GM23338 (cell line): ENCODE measurements around the gene HMGCS1. TPM values are rescaled to one million over a fixed set of nuclear protein-coding genes. Genes with fewer than 3 reads are reported as not detected.

Source experiments
- ATAC-seq: fragments of 200-7000 bp; cut with Tn5 transposase; 3 replicates; pipeline ENCODE4 v1.9.1; 2020
- DNase-seq: peaks from one replicate; pipeline ENCODE4 v3.0.0-alpha.2; 2015; ENCODE audit warnings: low spot score
- H2AFZ ChIP-seq: fragments of 200-600 bp; sonication (generic); 2 replicates; pipeline ENCODE4 v1.8.0; 2016; ENCODE audit warnings: antibody characterized with exemption, mild to moderate bottlenecking, moderate library complexity
- H3F3A ChIP-seq: fragments of 200-600 bp; sonication (generic); replicated peaks from 2 replicates; pipeline ENCODE4 v1.8.0; 2017; ENCODE audit warnings: antibody characterized with exemption, mixed run types, low read depth
- H3K27ac ChIP-seq: fragments of 200-600 bp; sonication (generic); 2 replicates; pipeline ENCODE4 v1.6.1; 2016; ENCODE audit warnings: low read depth
- H3K27me3 ChIP-seq: fragments of 200-600 bp; sonication (generic); 2 replicates; pipeline ENCODE4 v1.8.0; 2016; ENCODE audit warnings: mild to moderate bottlenecking, mixed run types, moderate library complexity; ENCODE audit not compliant: insufficient read depth
- H3K36me3 ChIP-seq: fragments of 200-600 bp; sonication (generic); 2 replicates; pipeline ENCODE4 v1.8.0; 2016; ENCODE audit warnings: mild to moderate bottlenecking; ENCODE audit not compliant: insufficient read depth
- H3K4me1 ChIP-seq: fragments of 200-600 bp; sonication (generic); 2 replicates; pipeline ENCODE4 v1.8.0; 2016; ENCODE audit warnings: mild to moderate bottlenecking, moderate library complexity; ENCODE audit not compliant: insufficient read depth
- H3K4me2 ChIP-seq: fragments of 200-600 bp; sonication (generic); 2 replicates; pipeline ENCODE4 v1.7.1; 2017; ENCODE audit warnings: mixed run types
- H3K4me3 ChIP-seq: fragments of 200-600 bp; sonication (generic); 2 replicates; pipeline ENCODE4 v1.6.1; 2016; ENCODE audit warnings: mixed run types
- H3K79me2 ChIP-seq: fragments of 200-600 bp; sonication (generic); replicated peaks from 2 replicates; pipeline ENCODE4 v1.8.0; 2017; ENCODE audit warnings: mild to moderate bottlenecking; ENCODE audit not compliant: insufficient read depth
- H3K9me2 ChIP-seq: fragments of 200-600 bp; sonication (generic); 2 replicates; pipeline ENCODE4 v1.8.0; 2017; ENCODE audit not compliant: insufficient read depth
- H4K20me1 ChIP-seq: fragments of 200-600 bp; sonication (generic); replicated peaks from 2 replicates; pipeline ENCODE4 v1.8.0; 2017; ENCODE audit warnings: mild to moderate bottlenecking; ENCODE audit not compliant: insufficient read depth
- H3K27ac Mint-ChIP-seq: 2 replicates; pipeline ENCODE4 v1.8.0; 2020; ENCODE audit warnings: inconsistent platforms, mild to moderate bottlenecking, moderate library complexity, mixed read lengths
- H3K27me3 Mint-ChIP-seq: 3 replicates; pipeline ENCODE4 v1.8.0; 2022; ENCODE audit warnings: low read depth, mild to moderate bottlenecking, moderate library complexity, mixed read lengths, inconsistent platforms; ENCODE audit not compliant: insufficient read depth, poor library complexity
- H3K36me3 Mint-ChIP-seq: 3 replicates; pipeline ENCODE4 v1.8.0; 2021; ENCODE audit warnings: low read depth, mild to moderate bottlenecking, inconsistent platforms, moderate library complexity, mixed read lengths
- H3K4me1 Mint-ChIP-seq: 3 replicates; pipeline ENCODE4 v1.8.0; 2020; ENCODE audit warnings: mild to moderate bottlenecking, inconsistent platforms, mixed read lengths
- H3K4me3 Mint-ChIP-seq: 3 replicates; pipeline ENCODE4 v1.8.0; 2021; ENCODE audit warnings: moderate library complexity, mild to moderate bottlenecking, inconsistent platforms, mixed read lengths
- H3K9me3 Mint-ChIP-seq: 3 replicates; pipeline ENCODE4 v1.8.0; 2020; ENCODE audit warnings: moderate library complexity, mild to moderate bottlenecking, inconsistent platforms, mixed read lengths
- CREB1 ChIP-seq: fragments of 250-450 bp; sonication (Bioruptor Pico); IDR thresholded peaks from 2 replicates; pipeline ENCODE4 v1.5.0; 2020; ENCODE audit warnings: low read depth, mild to moderate bottlenecking, moderate library complexity
- CTCF ChIP-seq, 2 experiments: fragments of 200-600 bp in 1 of 2; sonication (generic) in 1 of 2; conservative IDR thresholded peaks; 2 replicates each; pipeline versions ENCODE4 v1.5.1 to v1.6.1; 2016 to 2017; ENCODE audit warnings: antibody characterized with exemption in 2 of 2, low read depth in 2 of 2, mild to moderate bottlenecking in 2 of 2, moderate library complexity in 1 of 2
- ETS1 ChIP-seq: IDR thresholded peaks from 2 replicates; pipeline ENCODE4 v1.6.1; 2016; ENCODE audit warnings: antibody characterized with exemption
- EZH2 ChIP-seq: fragments of 200-600 bp; sonication (generic); IDR thresholded peaks from one replicate; pipeline ENCODE4 v1.8.0; 2017; ENCODE audit warnings: antibody characterized with exemption, mild to moderate bottlenecking, low read depth; ENCODE audit not compliant: unreplicated experiment
- EZH2phosphoT487 ChIP-seq: fragments of 200-600 bp; sonication (generic); IDR thresholded peaks from one replicate; pipeline ENCODE4 v1.8.1; 2018; ENCODE audit warnings: antibody characterized with exemption; ENCODE audit not compliant: unreplicated experiment
- JUNB ChIP-seq: IDR thresholded peaks from one replicate; pipeline ENCODE4 v1.6.1; 2016; ENCODE audit warnings: antibody characterized with exemption; ENCODE audit not compliant: unreplicated experiment
- NANOG ChIP-seq: IDR thresholded peaks from 2 replicates; pipeline ENCODE4 v1.6.1; 2016; ENCODE audit warnings: antibody characterized with exemption, borderline replicate concordance
- POLR2AphosphoS5 ChIP-seq: IDR thresholded peaks from 2 replicates; pipeline ENCODE4 v1.6.1; 2016; ENCODE audit warnings: antibody characterized with exemption, low read depth
- REST ChIP-seq: IDR thresholded peaks from one replicate; pipeline ENCODE4 v1.6.1; 2018; ENCODE audit warnings: antibody characterized with exemption; ENCODE audit not compliant: unreplicated experiment
- STAT1 ChIP-seq: IDR thresholded peaks from one replicate; pipeline ENCODE4 v1.6.1; 2016; ENCODE audit warnings: antibody characterized with exemption; ENCODE audit not compliant: unreplicated experiment
- ZNF114 ChIP-seq: fragments of 250-450 bp; sonication (Bioruptor Pico); IDR thresholded peaks from 2 replicates; pipeline ENCODE4 v1.5.0; 2020; ENCODE audit warnings: mild to moderate bottlenecking, moderate library complexity
- ZNF331 ChIP-seq: fragments of 250-450 bp; sonication (Bioruptor Pico); IDR thresholded peaks from 2 replicates; pipeline ENCODE4 v1.5.0; 2020; ENCODE audit warnings: low read depth, mild to moderate bottlenecking, moderate library complexity
- ZNF462 ChIP-seq: fragments of 250-450 bp; sonication (Bioruptor Pico); IDR thresholded peaks from 2 replicates; pipeline ENCODE4 v1.5.0; 2020; ENCODE audit warnings: mild to moderate bottlenecking, moderate library complexity
- polyA plus RNA-seq: library from polyadenylated mRNA; unstranded; fragments of >200 nt; fragmentation: Nextera tagmentation; extraction: Ambion mirVana; gene quantifications from 2 replicates; pipeline ENCODE4 v1.2.1, GENCODE V29; 2016
- total RNA-seq: library from RNA; depleted of rRNA; stranded (reverse); fragments of >200 nt; shearing (Covaris generic); gene quantifications from 2 replicates; pipeline ENCODE4 v1.2.3, GENCODE V29; 2014

The HMGCS1 gene
- total and polyA plus RNA-seq, 2 experiments from 2014 or later = 172 to 278 TPM

DNA sequence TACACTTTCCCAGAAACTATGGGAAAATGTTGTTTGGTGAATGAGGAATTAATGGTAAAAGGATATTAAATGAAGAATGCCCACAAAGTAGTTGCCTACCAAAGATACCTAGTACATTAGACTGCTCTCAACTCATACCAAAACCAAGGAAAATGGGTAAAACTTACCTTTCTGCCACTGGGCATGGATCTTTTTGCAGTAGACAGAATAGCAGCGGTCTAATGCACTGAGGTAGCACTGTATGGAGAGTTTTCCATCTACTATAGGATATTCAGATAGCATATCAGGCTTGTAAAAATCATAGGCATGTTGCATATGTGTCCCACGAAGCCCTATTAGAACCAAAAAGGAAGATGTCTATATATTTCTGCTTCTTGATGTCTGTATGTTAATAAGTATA, 16.4 kb downstream of the HMGCS1 start:
- H3K27me3 Mint-ChIP-seq = no peaks in the 10 kb centered on the region
- H3K4me1 ChIP-seq = peaks cover 12% of the 10 kb centered on the region; the same call in 1 of the 2 replicates
- H3K4me1 Mint-ChIP-seq = peaks cover 7% of the 10 kb centered on the region; the same call in 2 of the 3 replicates
- no peak overlapping the region for H2AFZ ChIP-seq
- no peak overlapping the region for H3K27ac Mint-ChIP-seq
- TF ChIP-seq JUNB = no peak
- TF ChIP-seq CTCF (conservative IDR thresholded peaks at IDR 0.05; ENCODE audit: low read depth in 2 of 2) = no peak
- no peak for TF ChIP-seq ZNF331
- no peak for TF ChIP-seq STAT1
- no peak for TF ChIP-seq ZNF114
- TF ChIP-seq NANOG = no peak
- no peak for TF ChIP-seq ETS1
- TF ChIP-seq REST = no peak
- TF ChIP-seq ZNF462 (CRISPR knock-in tag) = no peak
- no peak for TF ChIP-seq POLR2AphosphoS5
- TF ChIP-seq EZH2phosphoT487 = no peak
- no peak for TF ChIP-seq EZH2
- TF ChIP-seq CREB1 (CRISPR knock-in tag) = no peak
- H3K27me3 ChIP-seq = no peaks in the 10 kb centered on the region
- H3K9me2 ChIP-seq = no peaks in the 10 kb centered on the region
- H3K79me2 ChIP-seq = peaks cover 77% of the 10 kb centered on the region
- H3K4me3 Mint-ChIP-seq = no peak overlapping the region
- no peak overlapping the region for H3K4me3 ChIP-seq
- DNase-seq = no peak
- H3K9me3 Mint-ChIP-seq = no peaks in the 10 kb centered on the region
- no peak overlapping the region for H3K4me2 ChIP-seq
- H3F3A ChIP-seq = peaks cover 4% of the 10 kb centered on the region; the same call in 1 of the 2 replicates
- peaks cover 61% of the 10 kb centered on the region for H4K20me1 ChIP-seq
- ATAC-seq = no peak
- H3K36me3 Mint-ChIP-seq = peaks cover 87% of the 10 kb centered on the region
- peaks cover 73% of the 10 kb centered on the region for H3K36me3 ChIP-seq
- H3K27ac ChIP-seq = no peak overlapping the region
